Subcutaneous adipose tissue (tissue), 4 donors: Measurements from ENCODE around the gene PPP1R13B. TPM values are rescaled to one million over a fixed set of nuclear protein-coding genes. Genes with fewer than 3 reads are reported as not detected.

Experiments
- total RNA-seq, 4 donors: library from RNA; depleted of rRNA; stranded (reverse); fragments of >200 nt; gene quantifications; one replicate each; pipeline ENCODE4 v1.1.0, GENCODE V29; 2016
- TF ChIP-seq, protein P1 (sequence below): fragments of 450-650 bp; IDR thresholded peaks from one replicate; pipeline ENCODE4 v1.5.1; 2016; ENCODE audit warnings: low read depth, mild to moderate bottlenecking, control low read depth, antibody characterized with exemption, moderate library complexity

PPP1R13B gene, protein sequence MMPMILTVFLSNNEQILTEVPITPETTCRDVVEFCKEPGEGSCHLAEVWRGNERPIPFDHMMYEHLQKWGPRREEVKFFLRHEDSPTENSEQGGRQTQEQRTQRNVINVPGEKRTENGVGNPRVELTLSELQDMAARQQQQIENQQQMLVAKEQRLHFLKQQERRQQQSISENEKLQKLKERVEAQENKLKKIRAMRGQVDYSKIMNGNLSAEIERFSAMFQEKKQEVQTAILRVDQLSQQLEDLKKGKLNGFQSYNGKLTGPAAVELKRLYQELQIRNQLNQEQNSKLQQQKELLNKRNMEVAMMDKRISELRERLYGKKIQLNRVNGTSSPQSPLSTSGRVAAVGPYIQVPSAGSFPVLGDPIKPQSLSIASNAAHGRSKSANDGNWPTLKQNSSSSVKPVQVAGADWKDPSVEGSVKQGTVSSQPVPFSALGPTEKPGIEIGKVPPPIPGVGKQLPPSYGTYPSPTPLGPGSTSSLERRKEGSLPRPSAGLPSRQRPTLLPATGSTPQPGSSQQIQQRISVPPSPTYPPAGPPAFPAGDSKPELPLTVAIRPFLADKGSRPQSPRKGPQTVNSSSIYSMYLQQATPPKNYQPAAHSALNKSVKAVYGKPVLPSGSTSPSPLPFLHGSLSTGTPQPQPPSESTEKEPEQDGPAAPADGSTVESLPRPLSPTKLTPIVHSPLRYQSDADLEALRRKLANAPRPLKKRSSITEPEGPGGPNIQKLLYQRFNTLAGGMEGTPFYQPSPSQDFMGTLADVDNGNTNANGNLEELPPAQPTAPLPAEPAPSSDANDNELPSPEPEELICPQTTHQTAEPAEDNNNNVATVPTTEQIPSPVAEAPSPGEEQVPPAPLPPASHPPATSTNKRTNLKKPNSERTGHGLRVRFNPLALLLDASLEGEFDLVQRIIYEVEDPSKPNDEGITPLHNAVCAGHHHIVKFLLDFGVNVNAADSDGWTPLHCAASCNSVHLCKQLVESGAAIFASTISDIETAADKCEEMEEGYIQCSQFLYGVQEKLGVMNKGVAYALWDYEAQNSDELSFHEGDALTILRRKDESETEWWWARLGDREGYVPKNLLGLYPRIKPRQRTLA
- 10 to 100 TPM in 1 of 4 donors, 1 to 10 TPM in 3; 3.6 to 18.8 (median 8.6) TPM for total RNA-seq

DNA sequence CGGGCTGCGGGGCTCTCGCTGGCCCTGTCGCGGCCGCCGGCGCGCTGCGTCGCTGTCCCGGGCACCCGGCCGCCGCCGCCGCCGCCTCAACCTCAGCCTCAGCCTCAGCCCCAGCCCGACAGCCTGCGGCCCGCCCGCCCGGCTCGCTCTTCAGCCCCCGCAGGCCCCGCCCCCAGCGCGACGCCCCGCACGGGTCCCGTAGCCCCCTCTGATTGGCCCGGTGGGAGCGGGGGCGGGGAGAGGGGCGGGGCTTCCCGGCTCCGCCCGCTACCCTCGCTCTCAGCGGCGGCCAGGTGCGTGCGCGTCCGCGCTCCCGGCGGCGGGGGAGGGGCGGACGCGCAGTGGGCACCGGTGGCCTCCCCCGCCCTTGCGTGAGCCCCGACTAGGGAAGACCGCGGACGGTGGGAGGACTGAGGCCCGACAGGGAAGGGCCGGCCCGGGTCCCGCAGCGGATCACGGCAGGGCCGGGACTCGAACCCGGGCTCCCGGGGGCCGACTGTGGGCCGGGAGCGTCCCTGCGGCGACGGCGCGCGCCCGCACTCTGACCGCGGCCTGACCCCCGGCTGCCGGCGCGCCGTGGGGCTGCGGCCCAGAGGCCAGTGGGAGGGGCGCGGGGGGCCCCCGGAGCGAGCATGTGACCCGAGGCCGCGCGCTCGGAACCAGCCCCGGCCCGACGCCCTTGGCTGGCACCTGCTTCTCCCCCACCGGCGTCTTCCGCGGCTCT lies at the start of gene PPP1R13B:
TSS of gene PPP1R13B (minus strand) at position 125 of the 724 bp plus-strand sequence. CDS start 268 bp downstream, outside the sequence.
- TF ChIP-seq, protein P1, sequence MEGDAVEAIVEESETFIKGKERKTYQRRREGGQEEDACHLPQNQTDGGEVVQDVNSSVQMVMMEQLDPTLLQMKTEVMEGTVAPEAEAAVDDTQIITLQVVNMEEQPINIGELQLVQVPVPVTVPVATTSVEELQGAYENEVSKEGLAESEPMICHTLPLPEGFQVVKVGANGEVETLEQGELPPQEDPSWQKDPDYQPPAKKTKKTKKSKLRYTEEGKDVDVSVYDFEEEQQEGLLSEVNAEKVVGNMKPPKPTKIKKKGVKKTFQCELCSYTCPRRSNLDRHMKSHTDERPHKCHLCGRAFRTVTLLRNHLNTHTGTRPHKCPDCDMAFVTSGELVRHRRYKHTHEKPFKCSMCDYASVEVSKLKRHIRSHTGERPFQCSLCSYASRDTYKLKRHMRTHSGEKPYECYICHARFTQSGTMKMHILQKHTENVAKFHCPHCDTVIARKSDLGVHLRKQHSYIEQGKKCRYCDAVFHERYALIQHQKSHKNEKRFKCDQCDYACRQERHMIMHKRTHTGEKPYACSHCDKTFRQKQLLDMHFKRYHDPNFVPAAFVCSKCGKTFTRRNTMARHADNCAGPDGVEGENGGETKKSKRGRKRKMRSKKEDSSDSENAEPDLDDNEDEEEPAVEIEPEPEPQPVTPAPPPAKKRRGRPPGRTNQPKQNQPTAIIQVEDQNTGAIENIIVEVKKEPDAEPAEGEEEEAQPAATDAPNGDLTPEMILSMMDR: no peak

- TF ChIP-seq, protein P1: no peak
These were observed 49.2 kb upstream of the PPP1R13B start for GRCh38 chr14:103896578-103896977.

GRCh38 chr14:103894723-103895059 lies 47.3 kb upstream of the PPP1R13B start:
- TF ChIP-seq, protein P1: no peak

- TF ChIP-seq, protein P1: no peak
These were observed 46.8 kb upstream of the PPP1R13B start for GRCh38 chr14:103894034-103894722.

DNA sequence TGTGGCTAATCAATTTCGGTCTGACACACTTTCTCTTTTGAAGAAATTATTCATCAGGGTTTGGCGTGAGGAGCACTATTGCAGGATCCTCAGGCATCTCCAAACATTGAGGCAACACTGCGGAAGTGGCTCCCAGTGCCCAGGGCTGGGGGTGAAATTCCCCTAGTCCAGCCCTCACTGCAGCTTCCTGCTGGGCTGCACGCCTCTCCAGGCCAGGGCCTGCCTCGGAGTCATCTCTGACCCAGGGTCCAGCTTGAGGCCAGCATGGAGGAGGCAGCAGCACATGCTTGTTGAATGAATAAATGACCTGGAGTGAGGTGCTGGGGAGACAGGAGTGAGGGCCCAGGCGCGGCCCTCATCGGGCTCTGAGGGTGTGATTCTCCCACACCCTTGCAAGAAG lies 44.9 kb upstream of the PPP1R13B start:
- TF ChIP-seq, protein P1: no peak

DNA sequence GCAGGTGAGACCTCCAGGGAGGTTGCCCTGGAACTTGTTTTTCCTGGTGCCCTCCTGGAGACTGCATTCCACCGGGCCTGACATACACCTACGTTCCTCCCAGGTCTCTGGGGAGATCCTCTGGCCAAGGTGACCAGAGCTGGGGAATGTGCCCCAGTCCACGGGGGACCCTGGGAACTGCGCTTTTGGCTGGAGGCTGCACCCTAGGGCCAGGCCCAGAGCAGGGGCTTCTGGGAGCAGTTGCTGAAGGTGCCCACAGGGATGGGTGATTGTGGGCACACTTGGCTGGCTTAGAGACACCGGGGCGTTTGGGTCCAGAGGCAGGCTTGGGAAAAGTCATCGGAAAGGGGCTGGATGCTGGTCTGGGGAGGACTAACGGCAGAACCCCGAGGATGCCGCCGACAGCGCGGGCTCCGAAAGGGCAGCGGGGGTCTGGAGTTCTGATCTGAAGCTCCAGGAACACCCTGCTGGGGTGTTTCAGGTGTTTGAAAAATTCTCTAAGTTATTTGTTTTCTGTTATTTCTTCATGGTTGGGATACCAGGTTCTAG lies 44.4 kb upstream of the PPP1R13B start:
- TF ChIP-seq, protein P1: no peak
